A673 (cell line): ENCODE measurements around the gene ARMC6. TPM values are rescaled to one million over a fixed set of nuclear protein-coding genes. Genes with fewer than 3 reads are reported as not detected.
A peak's percentile ranks its signal among the peaks of the same experiment; 100 is the strongest.

ENCODE experiments used
- BruUV-seq: library from RNA; stranded (reverse); fragments of 400-500 nt; replicated peaks from 2 replicates; lab custom pipeline; 2021; lab: Mats Ljungman, UMichigan
- CTCF ChIA-PET: fragments of 300-600 bp; sonication (Branson Sonifier 250); formaldehyde crosslinking; loops from one replicate; lab custom pipeline; 2022; ENCODE audit warnings: antibody characterized with exemption; lab: Charles Lee
- POLR2A ChIA-PET: fragments of 300-600 bp; sonication (Branson Sonifier 250); formaldehyde crosslinking; loops from one replicate; lab custom pipeline; 2022; ENCODE audit warnings: antibody characterized with exemption; ENCODE audit not compliant: low non-redundant PET; lab: Charles Lee
- DNase-seq: peaks from one replicate; pipeline ENCODE4 v3.0.0-alpha.2; 2015; ENCODE audit warnings: low spot score
- H3K27ac ChIP-seq: fragments of 200-600 bp; sonication (generic); 2 replicates; pipeline ENCODE4 v1.5.1; 2016; ENCODE audit warnings: mixed run types, low read depth, mild to moderate bottlenecking, mixed read lengths, antibody characterized with exemption, low read length; ENCODE audit not compliant: poor library complexity, severe bottlenecking
- H3K27me3 ChIP-seq: fragments of 200-600 bp; sonication (generic); replicated peaks from 2 replicates; pipeline ENCODE4 v1.6.1; 2017; ENCODE audit warnings: mixed run types, low read depth, mild to moderate bottlenecking, mixed read lengths, antibody characterized with exemption, low read length; ENCODE audit not compliant: insufficient read depth, poor library complexity
- H3K36me3 ChIP-seq: fragments of 200-600 bp; sonication (generic); 2 replicates; pipeline ENCODE4 v1.6.1; 2016; ENCODE audit warnings: mixed run types, mild to moderate bottlenecking, mixed read lengths, antibody characterized with exemption, low read length; ENCODE audit not compliant: insufficient read depth, poor library complexity, severe bottlenecking
- H3K4me1 ChIP-seq: fragments of 200-600 bp; sonication (generic); 2 replicates; pipeline ENCODE4 v1.6.1; 2017; ENCODE audit warnings: mixed run types, mild to moderate bottlenecking, mixed read lengths, antibody characterized with exemption, low read length; ENCODE audit not compliant: insufficient read depth, poor library complexity, severe bottlenecking
- H3K4me3 ChIP-seq: fragments of 200-600 bp; sonication (generic); 2 replicates; pipeline ENCODE4 v1.5.1; 2016; ENCODE audit warnings: low read depth, mixed run types, mild to moderate bottlenecking, mixed read lengths, low read length; ENCODE audit not compliant: poor library complexity, severe bottlenecking
- H3K9me3 ChIP-seq: fragments of 200-600 bp; sonication (generic); 2 replicates; pipeline ENCODE4 v1.6.1; 2016; ENCODE audit warnings: mixed run types, low read depth, mild to moderate bottlenecking, mixed read lengths, antibody characterized with exemption, low read length; ENCODE audit not compliant: poor library complexity, severe bottlenecking
- EZH2 ChIP-seq: fragments of 200-600 bp; sonication (generic); IDR thresholded peaks from 2 replicates; pipeline ENCODE4 v1.6.1; 2017; ENCODE audit warnings: borderline replicate concordance, low read depth, mild to moderate bottlenecking, mixed read lengths, antibody characterized with exemption, low read length; ENCODE audit not compliant: poor library complexity, severe bottlenecking
- intact Hi-C: fragments of 100-400 bp; cut with micrococcal nuclease; formaldehyde crosslinking; loops from one replicate; pipeline ENCODE4 v1.10.0; 2022; ENCODE audit not compliant: unreplicated experiment
- total RNA-seq: library from RNA; stranded (reverse); gene quantifications from 2 replicates; pipeline ENCODE4 v1.2.3, GENCODE V29; 2021
- TF ChIP-seq, protein P1 (sequence below): fragments of 300-800, 200-600 bp; sonication (generic); conservative IDR thresholded peaks from 2 replicates; pipeline ENCODE4 v1.5.1; 2017; ENCODE audit warnings: low read depth, mild to moderate bottlenecking, antibody characterized with exemption, low read length, moderate library complexity, mixed read lengths

ARMC6 gene
- total RNA-seq, 1 experiment from 2014 or later, result 62.7 TPM

DNA sequence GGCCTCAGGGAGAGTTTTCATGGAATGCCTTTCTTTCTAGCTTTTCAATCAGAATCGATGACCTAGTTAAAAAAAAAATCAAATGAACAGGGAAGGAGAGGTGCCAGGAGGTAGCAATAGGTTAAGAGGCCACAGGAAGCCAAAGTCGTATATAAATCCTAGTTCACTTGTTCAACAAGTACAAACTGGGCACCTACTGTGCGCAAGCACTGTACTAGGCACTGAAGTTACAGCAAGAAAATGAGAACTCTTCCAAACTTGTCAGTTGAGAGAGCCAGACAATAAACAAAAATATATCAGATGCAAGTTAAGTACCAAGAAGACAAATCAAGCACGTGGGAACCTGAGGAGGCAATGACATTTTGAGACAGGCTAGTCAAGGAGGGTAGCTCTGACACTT lies 6.2 kb upstream of the ARMC6 start:
- ChIA-PET CTCF (no interaction called here), POLR2A (no interaction called here)
- no peaks in the 10 kb centered on the region for H3K27me3 ChIP-seq
- TF ChIP-seq EZH2, result no peak
- TF ChIP-seq, protein P1, sequence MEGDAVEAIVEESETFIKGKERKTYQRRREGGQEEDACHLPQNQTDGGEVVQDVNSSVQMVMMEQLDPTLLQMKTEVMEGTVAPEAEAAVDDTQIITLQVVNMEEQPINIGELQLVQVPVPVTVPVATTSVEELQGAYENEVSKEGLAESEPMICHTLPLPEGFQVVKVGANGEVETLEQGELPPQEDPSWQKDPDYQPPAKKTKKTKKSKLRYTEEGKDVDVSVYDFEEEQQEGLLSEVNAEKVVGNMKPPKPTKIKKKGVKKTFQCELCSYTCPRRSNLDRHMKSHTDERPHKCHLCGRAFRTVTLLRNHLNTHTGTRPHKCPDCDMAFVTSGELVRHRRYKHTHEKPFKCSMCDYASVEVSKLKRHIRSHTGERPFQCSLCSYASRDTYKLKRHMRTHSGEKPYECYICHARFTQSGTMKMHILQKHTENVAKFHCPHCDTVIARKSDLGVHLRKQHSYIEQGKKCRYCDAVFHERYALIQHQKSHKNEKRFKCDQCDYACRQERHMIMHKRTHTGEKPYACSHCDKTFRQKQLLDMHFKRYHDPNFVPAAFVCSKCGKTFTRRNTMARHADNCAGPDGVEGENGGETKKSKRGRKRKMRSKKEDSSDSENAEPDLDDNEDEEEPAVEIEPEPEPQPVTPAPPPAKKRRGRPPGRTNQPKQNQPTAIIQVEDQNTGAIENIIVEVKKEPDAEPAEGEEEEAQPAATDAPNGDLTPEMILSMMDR, result no peak
- no peak overlapping the region for H3K4me3 ChIP-seq
- H3K9me3 ChIP-seq, result no peaks in the 10 kb centered on the region
- H3K36me3 ChIP-seq, result peaks cover 85% of the 10 kb centered on the region
- BruUV-seq, result no TSS peak
- H3K4me1 ChIP-seq, result no peaks in the 10 kb centered on the region
- intact Hi-C loops, result no loop called here
- DNase-seq, result no peak
- H3K27ac ChIP-seq, result no peak overlapping the region

DNA sequence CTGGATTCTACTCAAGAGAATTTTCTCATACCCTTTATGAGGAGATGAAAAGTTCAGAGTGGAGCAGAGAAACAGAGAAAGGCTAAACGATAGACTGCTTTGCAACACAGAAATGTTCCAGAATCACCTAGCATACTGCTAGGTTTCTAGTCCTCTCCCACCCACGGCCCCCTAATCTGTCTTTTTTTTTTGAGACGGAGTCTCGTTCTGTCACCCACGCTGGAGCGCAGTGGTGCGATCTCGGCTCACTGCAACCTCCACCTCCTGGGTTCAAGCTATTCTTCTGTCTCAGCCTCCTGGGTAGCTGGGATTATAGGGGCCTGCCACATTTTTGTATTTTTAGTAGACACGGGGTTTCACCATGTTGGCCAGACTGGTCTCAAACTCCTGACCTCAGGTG lies 4.9 kb upstream of the ARMC6 start:
- Histone ChIP-seq H3K27ac (no peak overlapping the region), H3K4me1 (no peaks in the 10 kb centered on the region), H3K4me3 (no peak overlapping the region), H3K9me3 (no peaks in the 10 kb centered on the region), H3K36me3 (peaks cover 72% of the 10 kb centered on the region), H3K27me3 (no peaks in the 10 kb centered on the region)
- intact Hi-C loops, result no loop called here
- no peak for DNase-seq
- ChIA-PET POLR2A (no interaction called here), CTCF (no interaction called here)
- TF ChIP-seq EZH2, result no peak
- TF ChIP-seq, protein P1, result no peak
- no TSS peak for BruUV-seq

DNA sequence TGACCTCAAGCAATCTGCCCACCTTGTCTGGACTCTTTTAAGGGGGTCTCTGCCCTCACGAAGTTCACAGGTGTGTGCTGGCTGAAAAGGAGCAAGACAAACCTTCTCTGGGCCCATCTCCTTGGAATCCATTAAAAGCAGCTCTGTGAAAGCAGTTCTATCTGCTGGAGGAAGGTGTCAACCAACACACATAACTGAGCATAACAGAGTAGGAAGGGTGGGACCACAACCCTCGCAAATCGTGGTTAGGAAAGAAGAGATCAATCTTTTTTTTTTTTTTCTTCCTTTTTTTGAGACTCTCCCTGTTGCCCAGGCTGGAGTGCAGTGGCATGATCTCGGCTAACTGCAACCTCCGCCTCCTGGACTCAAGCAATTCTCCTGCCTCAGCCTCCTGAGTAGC lies 1.5 kb upstream of the ARMC6 start:
- no peaks in the 10 kb centered on the region for H3K4me1 ChIP-seq
- peak overlapping the region; percentile 93 for H3K4me3 ChIP-seq
- TF ChIP-seq EZH2, result no peak
- TF ChIP-seq, protein P1, result no peak
- POLR2A ChIA-PET, result no interaction called here
- H3K9me3 ChIP-seq, result no peaks in the 10 kb centered on the region
- H3K27me3 ChIP-seq, result no peaks in the 10 kb centered on the region
- DNase-seq, result no peak
- peaks cover 44% of the 10 kb centered on the region for H3K36me3 ChIP-seq
- intact Hi-C loops, result no loop called here
- no peak overlapping the region for H3K27ac ChIP-seq
- BruUV-seq, result no TSS peak
- CTCF ChIA-PET, result no interaction called here
